ENCODE measurements around the gene GTF2H3. TPM values are rescaled to one million over a fixed set of nuclear protein-coding genes. Genes with fewer than 3 reads are reported as not detected.

GTF2H3 gene
- total RNA-seq, 1 donor from 2014 or later, result 33.1 TPM

DNA sequence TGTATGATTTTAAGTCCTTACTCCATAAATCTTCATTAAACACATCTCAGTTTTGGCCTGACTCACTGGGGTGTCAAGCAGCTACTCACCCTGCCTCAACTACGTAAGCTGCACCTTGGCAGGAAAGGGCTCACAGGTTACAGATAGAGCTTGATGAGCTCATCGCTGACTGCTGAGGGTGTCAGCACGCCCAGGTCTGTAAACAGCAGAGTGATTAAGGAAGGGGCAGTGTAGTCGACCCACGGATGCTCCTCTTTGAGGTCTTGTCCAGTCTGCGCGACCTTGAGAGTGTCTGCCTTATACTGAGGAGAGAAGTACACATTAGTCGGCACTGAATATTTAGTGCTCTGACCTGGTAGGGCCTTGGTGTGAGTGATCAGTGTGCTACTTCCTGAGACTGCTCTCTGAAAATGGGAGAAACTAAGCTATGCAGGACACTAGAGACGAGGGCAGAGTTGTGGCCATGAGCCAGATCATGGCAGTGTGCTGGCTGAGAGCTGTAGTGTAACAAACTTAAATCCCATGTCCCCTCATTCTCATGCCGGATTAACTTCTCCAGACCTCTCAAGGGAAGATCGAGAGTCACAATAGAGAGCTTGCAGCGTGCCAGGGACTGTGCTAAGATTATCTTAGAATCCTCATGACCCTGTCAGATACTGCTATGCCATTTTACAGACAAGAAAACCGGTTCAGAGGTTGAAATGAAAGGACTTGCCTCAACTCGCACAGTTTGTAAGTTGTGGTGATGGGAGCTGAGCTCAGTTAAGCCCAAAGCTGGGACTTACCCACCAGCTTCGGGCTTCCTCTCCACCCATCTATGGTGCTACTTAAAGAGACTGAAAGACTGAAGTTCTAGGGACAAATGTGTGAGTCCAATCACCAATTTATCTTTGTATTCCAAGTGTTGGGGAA is 11.8 kb upstream of the GTF2H3 start:
- Mint-ChIP-seq H3K36me3 (ENCODE audit: low read depth) (peaks cover 21% of the 10 kb centered on the region), H3K4me3 (no peak overlapping the region), H3K4me1 (no peaks in the 10 kb centered on the region), H3K9me3 (no peaks in the 10 kb centered on the region), H3K27ac (ENCODE audit: unreplicated experiment) (no peak overlapping the region), H3K27me3 (ENCODE audit: low read depth) (no peaks in the 10 kb centered on the region)
- TF ChIP-seq, protein P1, sequence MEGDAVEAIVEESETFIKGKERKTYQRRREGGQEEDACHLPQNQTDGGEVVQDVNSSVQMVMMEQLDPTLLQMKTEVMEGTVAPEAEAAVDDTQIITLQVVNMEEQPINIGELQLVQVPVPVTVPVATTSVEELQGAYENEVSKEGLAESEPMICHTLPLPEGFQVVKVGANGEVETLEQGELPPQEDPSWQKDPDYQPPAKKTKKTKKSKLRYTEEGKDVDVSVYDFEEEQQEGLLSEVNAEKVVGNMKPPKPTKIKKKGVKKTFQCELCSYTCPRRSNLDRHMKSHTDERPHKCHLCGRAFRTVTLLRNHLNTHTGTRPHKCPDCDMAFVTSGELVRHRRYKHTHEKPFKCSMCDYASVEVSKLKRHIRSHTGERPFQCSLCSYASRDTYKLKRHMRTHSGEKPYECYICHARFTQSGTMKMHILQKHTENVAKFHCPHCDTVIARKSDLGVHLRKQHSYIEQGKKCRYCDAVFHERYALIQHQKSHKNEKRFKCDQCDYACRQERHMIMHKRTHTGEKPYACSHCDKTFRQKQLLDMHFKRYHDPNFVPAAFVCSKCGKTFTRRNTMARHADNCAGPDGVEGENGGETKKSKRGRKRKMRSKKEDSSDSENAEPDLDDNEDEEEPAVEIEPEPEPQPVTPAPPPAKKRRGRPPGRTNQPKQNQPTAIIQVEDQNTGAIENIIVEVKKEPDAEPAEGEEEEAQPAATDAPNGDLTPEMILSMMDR (conservative IDR thresholded peaks at IDR 0.05), result no peak
- no peak for DNase-seq (ENCODE audit: low read depth, low spot score)

DNA sequence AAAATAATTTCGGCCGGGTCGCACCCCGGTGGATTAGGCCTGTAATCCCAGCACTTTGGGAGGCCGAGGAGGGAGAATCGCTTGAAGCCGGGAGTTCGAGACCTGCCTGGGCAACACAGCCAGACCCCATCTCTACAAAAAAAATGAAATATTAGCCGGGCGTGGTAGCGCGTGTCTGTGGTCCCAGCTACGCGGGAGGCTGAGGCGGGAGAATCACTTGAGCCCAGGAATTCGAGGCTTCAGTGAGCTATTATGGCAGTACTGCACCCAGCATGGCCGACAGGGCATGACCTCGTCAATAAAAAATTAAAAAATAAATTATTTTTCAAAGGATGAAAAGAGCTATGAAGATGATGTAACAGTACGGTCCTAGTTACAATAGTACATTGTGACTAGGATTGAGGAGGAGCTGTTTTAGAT is 523 bp downstream of the GTF2H3 start:
- DNase-seq (ENCODE audit: low read depth, low spot score), result no peak
- Mint-ChIP-seq H3K4me3 (peak overlapping the region; percentile 99), H3K4me1 (peaks cover 22% of the 10 kb centered on the region), H3K9me3 (no peaks in the 10 kb centered on the region), H3K27me3 (ENCODE audit: low read depth) (no peaks in the 10 kb centered on the region), H3K36me3 (ENCODE audit: low read depth) (peaks cover 3% of the 10 kb centered on the region), H3K27ac (ENCODE audit: unreplicated experiment) (peak overlapping the region; percentile 94)
- TF ChIP-seq, protein P1 (conservative IDR thresholded peaks at IDR 0.05), result no peak

DNA sequence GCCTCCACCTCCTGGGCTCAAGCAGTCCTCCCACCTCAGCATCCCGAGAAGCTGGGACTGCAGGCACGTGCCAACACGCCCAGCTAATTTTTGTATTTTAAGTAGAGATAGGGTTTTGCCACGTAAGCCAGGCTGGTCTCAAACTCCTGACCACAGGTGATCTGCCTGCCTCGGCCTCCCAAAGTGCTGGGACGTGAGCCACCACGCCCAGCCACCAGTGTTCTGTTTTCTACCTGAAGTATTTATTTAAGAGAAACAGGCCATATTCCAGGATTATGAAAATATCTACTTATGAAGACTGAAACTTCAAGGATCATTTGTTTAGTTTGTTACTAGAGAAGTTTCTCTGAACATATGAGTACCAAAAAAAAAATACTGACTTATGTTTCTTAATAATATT is 10.3 kb downstream of the GTF2H3 start:
- no peaks in the 10 kb centered on the region for H3K9me3 Mint-ChIP-seq
- TF ChIP-seq, protein P1 (conservative IDR thresholded peaks at IDR 0.05), result no peak
- H3K4me1 Mint-ChIP-seq, result no peaks in the 10 kb centered on the region
- no peaks in the 10 kb centered on the region for H3K36me3 Mint-ChIP-seq (ENCODE audit: low read depth)
- H3K27me3 Mint-ChIP-seq (ENCODE audit: low read depth), result no peaks in the 10 kb centered on the region
- DNase-seq (ENCODE audit: low read depth, low spot score), result no peak
- no peak overlapping the region for H3K4me3 Mint-ChIP-seq
- H3K27ac Mint-ChIP-seq (ENCODE audit: unreplicated experiment), result no peak overlapping the region

DNA sequence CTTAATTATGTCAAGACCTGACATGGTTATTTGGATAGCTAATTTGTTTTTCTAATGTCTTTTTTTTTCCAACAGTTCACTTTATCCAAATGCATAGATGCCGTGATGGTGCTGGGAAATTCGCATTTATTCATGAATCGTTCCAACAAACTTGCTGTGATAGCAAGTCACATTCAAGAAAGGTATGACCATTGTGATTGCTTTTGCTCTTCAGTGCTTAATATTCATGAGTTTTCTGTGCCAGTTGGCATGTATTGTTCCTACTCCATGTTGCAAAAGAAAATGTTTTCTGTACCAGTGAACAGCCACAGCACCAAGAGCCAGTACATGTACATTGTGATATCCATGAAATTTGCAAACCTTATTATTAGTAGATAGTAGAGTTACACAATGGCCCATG is 11.8 kb downstream of the GTF2H3 start:
- Mint-ChIP-seq H3K4me1 (no peaks in the 10 kb centered on the region), H3K27ac (ENCODE audit: unreplicated experiment) (no peak overlapping the region), H3K36me3 (ENCODE audit: low read depth) (no peaks in the 10 kb centered on the region), H3K4me3 (no peak overlapping the region), H3K9me3 (no peaks in the 10 kb centered on the region), H3K27me3 (ENCODE audit: low read depth) (no peaks in the 10 kb centered on the region)
- DNase-seq (ENCODE audit: low read depth, low spot score), result no peak
- TF ChIP-seq, protein P1 (conservative IDR thresholded peaks at IDR 0.05), result no peak

DNA sequence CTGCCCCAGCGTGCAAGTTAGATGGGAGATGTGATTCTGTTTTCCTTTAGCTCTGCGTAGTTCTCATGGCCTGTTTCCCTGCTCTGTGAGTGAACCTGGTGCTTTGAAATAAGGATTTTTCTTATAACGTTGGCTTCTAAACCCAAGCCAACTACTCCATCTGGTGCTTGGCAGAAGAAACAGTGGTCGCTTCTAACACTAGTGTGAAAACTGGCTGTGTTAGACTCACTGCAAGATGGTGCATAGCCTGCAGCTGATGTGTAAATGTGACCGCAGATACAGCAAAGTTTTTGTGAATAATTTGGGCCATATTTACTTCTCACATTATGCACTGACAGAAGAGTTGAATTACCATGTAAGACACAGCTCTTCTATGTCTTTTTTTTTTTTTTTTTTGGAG is 12.2 kb downstream of the GTF2H3 start:
- no peaks in the 10 kb centered on the region for H3K9me3 Mint-ChIP-seq
- H3K4me3 Mint-ChIP-seq, result no peak overlapping the region
- no peaks in the 10 kb centered on the region for H3K36me3 Mint-ChIP-seq (ENCODE audit: low read depth)
- no peaks in the 10 kb centered on the region for H3K4me1 Mint-ChIP-seq
- no peak overlapping the region for H3K27ac Mint-ChIP-seq (ENCODE audit: unreplicated experiment)
- TF ChIP-seq, protein P1 (conservative IDR thresholded peaks at IDR 0.05), result no peak
- no peak for DNase-seq (ENCODE audit: low read depth, low spot score)
- H3K27me3 Mint-ChIP-seq (ENCODE audit: low read depth), result no peaks in the 10 kb centered on the region
